Left forelimb (tissue), 1 donor: Measurements from ENCODE around the gene PRRT3.
"Not testable (repeated sequence)": the region's sequence is repeated elsewhere in the genome, so short reads cannot be mapped to it uniquely, and the experiment has no call there.

Experiments
- DNase-seq: peaks from one replicate; pipeline ENCODE4 v3.0.0-alpha.2; 2018; ENCODE audit warnings: low spot score

Gene PRRT3

GRCh38 chr3:9947025-9947995, 4.9 kb downstream of the PRRT3 start:
- peak; percentile 82 for DNase-seq

- DNase-seq: peak; percentile 92
These were observed 5.8 kb downstream of the PRRT3 start for GRCh38 chr3:9946112-9947024.

- no peak for DNase-seq
These were observed 6.8 kb downstream of the PRRT3 start for GRCh38 chr3:9945358-9945757.

- no peak for DNase-seq
These were observed 7.9 kb downstream of the PRRT3 start for GRCh38 chr3:9944271-9944670.

GRCh38 chr3:9942934-9943690, 9.1 kb downstream of the PRRT3 start:
- no peak for DNase-seq

GRCh38 chr3:9942164-9942563, 10.0 kb downstream of the PRRT3 start:
- DNase-seq: no peak

- no peak for DNase-seq
These were observed 11.5 kb downstream of the PRRT3 start for GRCh38 chr3:9940746-9941145.

GRCh38 chr3:9939906-9940305, 12.3 kb downstream of the PRRT3 start:
- not testable (repeated sequence) for DNase-seq

- no peak for DNase-seq
These were observed 13.2 kb downstream of the PRRT3 start for GRCh38 chr3:9938966-9939365.

- no peak for DNase-seq
These were observed 14.5 kb downstream of the PRRT3 start for GRCh38 chr3:9937486-9938238.

GRCh38 chr3:9935966-9936510, 16.2 kb downstream of the PRRT3 start:
- DNase-seq: no peak

- DNase-seq: no peak
These were observed 17.2 kb downstream of the PRRT3 start for GRCh38 chr3:9934993-9935392.

GRCh38 chr3:9934235-9934621, 18.0 kb downstream of the PRRT3 start:
- no peak for DNase-seq

- peak; percentile 99 for DNase-seq
These were observed 18.5 kb downstream of the PRRT3 start, which contains the start of gene CRELD1 for GRCh38 chr3:9933561-9934234. Gene CRELD1 (plus strand): TSS chr3:9933834. CDS start chr3:9934439, 605 bp downstream.

- peak; percentile 87 for DNase-seq
These were observed 19.2 kb downstream of the PRRT3 start for GRCh38 chr3:9932843-9933560.

GRCh38 chr3:9932535-9932842, 19.7 kb downstream of the PRRT3 start:
- DNase-seq: no peak

GRCh38 chr3:9930804-9931418, 21.3 kb downstream of the PRRT3 start:
- DNase-seq: no peak

- DNase-seq: no peak
These were observed 24.1 kb downstream of the PRRT3 start for GRCh38 chr3:9928158-9928557.
